Endothelial cell of umbilical vein (primary cell): ENCODE measurements around the gene IRF2BP2. TPM values are rescaled to one million over a fixed set of nuclear protein-coding genes. Genes with fewer than 3 reads are reported as not detected.

ENCODE experiments used
- BruUV-seq: library from RNA; stranded (reverse); fragments of 400-500 nt; replicated peaks from 2 replicates; lab custom pipeline; 2021; lab: Mats Ljungman, UMichigan
- CTCF ChIA-PET: fragments of 300-600, 350-600 bp; sonication (Branson Sonifier 250); formaldehyde crosslinking; loops from one replicate; lab custom pipeline; 2021; ENCODE audit warnings: antibody characterized with exemption, inconsistent platforms; lab: Charles Lee
- POLR2A ChIA-PET: fragments of 300-600, 350-600 bp; sonication (Branson Sonifier 250); formaldehyde crosslinking; loops from one replicate; lab custom pipeline; 2021; ENCODE audit warnings: antibody characterized with exemption, inconsistent platforms; lab: Charles Lee
- DNase-seq: peaks from one replicate; pipeline ENCODE4 v3.0.0-alpha.2; 2011; ENCODE audit warnings: low read depth, low spot score
- FAIRE-seq: peaks from 2 replicates; lab custom pipeline; 2011; peaks lifted over from hg19 to GRCh38; lab: Jason Lieb, UNC
- H2AFZ ChIP-seq: 2 replicates; pipeline ENCODE4 v1.6.0; 2012; ENCODE audit warnings: low read depth, low read length, control low read depth, inconsistent platforms
- H3K27ac ChIP-seq: 2 replicates; pipeline ENCODE4 v1.5.1; 2011; ENCODE audit warnings: low read depth, mild to moderate bottlenecking, control low read depth, low read length, moderate library complexity; ENCODE audit not compliant: insufficient read depth
- H3K27me3 ChIP-seq, 2 experiments: 2 replicates each; pipeline versions ENCODE4 v1.6.0 to v1.6.1; 2011; ENCODE audit warnings: low read length in 2 of 2, mixed read lengths in 1 of 2; ENCODE audit not compliant: control insufficient read depth in 2 of 2, insufficient read depth in 2 of 2
- H3K36me3 ChIP-seq, 2 experiments: 2 replicates in 1 of 2; 3 replicates in 1 of 2; pipeline ENCODE4 v1.5.1; 2011; ENCODE audit warnings: low read length in 2 of 2, mild to moderate bottlenecking in 1 of 2, moderate library complexity in 1 of 2; ENCODE audit not compliant: control insufficient read depth in 2 of 2, insufficient read depth in 2 of 2; ENCODE audit errors: extremely low read depth in 1 of 2
- H3K4me1 ChIP-seq: 3 replicates; pipeline ENCODE4 v1.5.1; 2011; ENCODE audit warnings: mild to moderate bottlenecking, low read length; ENCODE audit not compliant: control insufficient read depth, insufficient read depth; ENCODE audit errors: extremely low read depth
- H3K4me2 ChIP-seq: 2 replicates; pipeline ENCODE4 v1.6.1; 2011; ENCODE audit warnings: low read length, control low read depth, mixed read lengths; ENCODE audit not compliant: insufficient read depth
- H3K4me3 ChIP-seq, 3 experiments: fragments of 200-600 bp in 1 of 3; sonication (generic), shearing (Covaris generic) in 1 of 3; replicated peaks in 1 of 3; 2 replicates each; pipeline ENCODE4 v1.5.1; 2011 to 2016; ENCODE audit warnings: control low read depth in 3 of 3, low read length in 3 of 3, mild to moderate bottlenecking in 2 of 3, inconsistent platforms in 1 of 3, low read depth in 1 of 3, moderate library complexity in 1 of 3; ENCODE audit not compliant: insufficient read depth in 1 of 3
- H3K79me2 ChIP-seq: 2 replicates; pipeline ENCODE4 v1.6.0; 2012; ENCODE audit warnings: low read length, inconsistent platforms; ENCODE audit not compliant: control insufficient read depth, insufficient read depth
- H3K9ac ChIP-seq: replicated peaks from 2 replicates; pipeline ENCODE3; 2011; ENCODE audit warnings: low read length, control low read depth; ENCODE audit not compliant: insufficient read depth; ENCODE audit errors: extremely low read depth
- H3K9me1 ChIP-seq: replicated peaks from 3 replicates; pipeline ENCODE4 v1.6.0; 2011; ENCODE audit warnings: mild to moderate bottlenecking, low read length; ENCODE audit not compliant: control insufficient read depth, insufficient read depth; ENCODE audit errors: extremely low read depth
- H3K9me3 ChIP-seq: replicated peaks from 2 replicates; pipeline ENCODE4 v1.5.1; 2012; ENCODE audit warnings: low read length, inconsistent platforms; ENCODE audit not compliant: control insufficient read depth, insufficient read depth
- H4K20me1 ChIP-seq: replicated peaks from 2 replicates; pipeline ENCODE3; 2011; ENCODE audit warnings: mild to moderate bottlenecking, low read length; ENCODE audit not compliant: control insufficient read depth, insufficient read depth; ENCODE audit errors: extremely low read depth
- CTCF ChIP-seq, 2 donors: IDR thresholded peaks; 1 replicate in 1 of 2; 2 replicates in 1 of 2; pipeline ENCODE4 v1.5.1; 2011; ENCODE audit warnings: low read length in 2 of 2, mild to moderate bottlenecking in 2 of 2, moderate library complexity in 2 of 2, control low read depth in 1 of 2, inconsistent platforms in 1 of 2, low read depth in 1 of 2; ENCODE audit not compliant: insufficient read depth in 1 of 2; ENCODE audit errors: extremely low read depth in 1 of 2
- EZH2 ChIP-seq: IDR thresholded peaks from 2 replicates; pipeline ENCODE4 v1.6.1; 2012; ENCODE audit warnings: borderline replicate concordance, low read depth, mild to moderate bottlenecking, moderate library complexity, low read length, inconsistent platforms; ENCODE audit not compliant: severe bottlenecking
- FOS ChIP-seq: IDR thresholded peaks from 2 replicates; pipeline ENCODE4 v1.6.1; 2011; ENCODE audit warnings: mild to moderate bottlenecking, low read length, moderate library complexity, borderline replicate concordance; ENCODE audit not compliant: insufficient read depth
- GATA2 ChIP-seq: IDR thresholded peaks from 2 replicates; pipeline ENCODE4 v1.7.0; 2011; ENCODE audit warnings: low read depth, mild to moderate bottlenecking, moderate library complexity, mixed read lengths, low read length; ENCODE audit not compliant: insufficient read length, insufficient read depth
- JUN ChIP-seq: IDR thresholded peaks from 2 replicates; pipeline ENCODE4 v1.6.1; 2011; ENCODE audit warnings: borderline replicate concordance, low read depth; ENCODE audit not compliant: insufficient read length, insufficient read depth
- MAX ChIP-seq: IDR thresholded peaks from 2 replicates; pipeline ENCODE4 v1.6.1; 2011; ENCODE audit not compliant: insufficient read depth, insufficient read length
- MYC ChIP-seq: IDR thresholded peaks from one replicate; pipeline ENCODE4 v1.6.1; 2011; ENCODE audit warnings: mild to moderate bottlenecking, low read depth, low read length
- POLR2A ChIP-seq: IDR thresholded peaks from 2 replicates; pipeline ENCODE4 v1.6.1; 2012; ENCODE audit warnings: low read depth, mild to moderate bottlenecking, control low read depth, low read length
- POLR2AphosphoS5 ChIP-seq: IDR thresholded peaks from 2 replicates; pipeline ENCODE4 v1.6.1; 2012; ENCODE audit warnings: low read depth, mild to moderate bottlenecking, control low read depth, low read length, moderate library complexity; ENCODE audit not compliant: insufficient read depth
- dilution Hi-C: fragments of 300-500 bp; cut with MboI; formaldehyde crosslinking; loops from one replicate; pipeline ENCODE4 v1.15.0; 2019; ENCODE audit warnings: low sequenced_read_pairs; ENCODE audit not compliant: extremely low pct_ligation_motif_present
- intact Hi-C: fragments of 100-400 bp; cut with micrococcal nuclease; formaldehyde crosslinking; loops from one replicate; pipeline ENCODE4 v1.10.0; 2022
- polyA plus RNA-seq, 4 experiments: library from polyadenylated mRNA; depleted of rRNA in 3 of 4; stranded (reverse) in 3 of 4; unstranded in 1 of 4; fragments of >200 nt; gene quantifications; 2 replicates each; pipeline versions ENCODE4 v1.2.1 to v1.2.3, GENCODE V29; 2011 to 2012; ENCODE audit warnings: missing spikeins in 1 of 4
- total RNA-seq: library from RNA; stranded (reverse); gene quantifications from 2 replicates; pipeline ENCODE4 v1.2.3, GENCODE V29; 2021

IRF2BP2 gene
- total and polyA plus RNA-seq, 2 donors (not counting 3 experiments of a cell fraction or from before 2014, with no cell fraction given), result 66.6 to 109 TPM

- no peaks in the 10 kb centered on the region for H3K9me3 ChIP-seq
- dilution Hi-C loops, result no loop called here
- no peaks in the 10 kb centered on the region for H3K4me1 ChIP-seq
- DNase-seq, result no peak
- no peak overlapping the region for H3K4me3 ChIP-seq
- no peaks in the 10 kb centered on the region for H3K9me1 ChIP-seq
- H3K9ac ChIP-seq, result no peak overlapping the region
- ChIA-PET CTCF (no interaction called here), POLR2A (no interaction called here)
- intact Hi-C loops, result no loop called here
- no peak overlapping the region for H3K27ac ChIP-seq
- TF ChIP-seq MYC, result no peak
- no peak for TF ChIP-seq JUN
- TF ChIP-seq EZH2, result no peak
- no peak for TF ChIP-seq POLR2A
- no peak for TF ChIP-seq MAX
- no peak for TF ChIP-seq GATA2
- TF ChIP-seq POLR2AphosphoS5, result no peak
- H3K79me2 ChIP-seq, result no peaks in the 10 kb centered on the region
- H3K36me3 ChIP-seq, result no peaks in the 10 kb centered on the region
- no peak for FAIRE-seq
- no peak overlapping the region for H3K4me2 ChIP-seq
- BruUV-seq, result no TSS peak
- H3K27me3 ChIP-seq, result peaks cover 0 to 1% of the 10 kb centered on the region in 2 experiments
- H2AFZ ChIP-seq, result no peak overlapping the region
- no peaks in the 10 kb centered on the region for H4K20me1 ChIP-seq
Measured at GRCh38 chr1:234573711-234574299, 36.2 kb downstream of the IRF2BP2 start.

GRCh38 chr1:234572966-234573365 lies 37.0 kb downstream of the IRF2BP2 start:
- H3K9ac ChIP-seq, result no peak overlapping the region
- no peak for FAIRE-seq
- H4K20me1 ChIP-seq, result no peaks in the 10 kb centered on the region
- no peaks in the 10 kb centered on the region for H3K36me3 ChIP-seq
- POLR2A ChIA-PET, result no interaction called here
- no peaks in the 10 kb centered on the region for H3K79me2 ChIP-seq
- no peak overlapping the region for H3K4me3 ChIP-seq
- BruUV-seq, result no TSS peak
- no peak for DNase-seq
- dilution Hi-C loops (no loop called here), intact Hi-C loops (no loop called here)
- TF ChIP-seq POLR2A (no peak), EZH2 (no peak), JUN (no peak), POLR2AphosphoS5 (no peak), MAX (no peak), MYC (no peak), FOS (no peak), CTCF (IDR thresholded peaks at IDR 0.05; ENCODE audit: extremely low read depth in 1 of 2, insufficient read depth in 1 of 2, low read depth in 1 of 2, low read length in 2 of 2) (no peak), GATA2 (no peak)
- no peaks in the 10 kb centered on the region for H3K9me1 ChIP-seq
- H3K4me1 ChIP-seq, result no peaks in the 10 kb centered on the region
- H3K9me3 ChIP-seq, result no peaks in the 10 kb centered on the region
- H2AFZ ChIP-seq, result no peak overlapping the region
- CTCF ChIA-PET, result interaction anchor here (1.4 kb wide), 1 partner anchor 74 kb away, joined by 3 read pairs; no protein-coding TSS in a partner anchor
- no peak overlapping the region for H3K27ac ChIP-seq
- H3K27me3 ChIP-seq, result peaks cover 0 to 1% of the 10 kb centered on the region in 2 experiments
- H3K4me2 ChIP-seq, result no peak overlapping the region
